Measurements from ENCODE around the gene RNF217. TPM values are rescaled to one million over a fixed set of nuclear protein-coding genes. Genes with fewer than 3 reads are reported as not detected.

Gene RNF217
- total and polyA plus RNA-seq, 10 donors = 0.89 to 17.1 (median 10.0) TPM

DNA sequence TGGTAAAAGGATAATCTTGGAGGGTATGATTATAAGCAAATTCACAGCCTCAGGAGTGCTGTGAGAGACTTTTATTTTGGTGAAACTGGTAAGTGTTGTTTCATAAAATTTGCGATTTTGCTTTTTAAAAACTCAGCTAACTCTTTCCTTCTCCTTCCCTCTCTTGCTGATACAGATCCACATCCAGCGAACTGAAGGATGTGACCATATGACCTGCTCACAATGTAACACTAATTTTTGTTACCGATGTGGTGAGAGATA is 114.2 kb downstream of the RNF217 start:
- intact Hi-C loops (cut with DNase I; ENCODE audit: low total_unique reads) = no loop called here
- Histone ChIP-seq H3K27me3 (replicated peaks in 1 of 7) (no peaks in the 10 kb centered on the region), H3K36me3 (peaks cover 0 to 25% (median 0%) of the 10 kb centered on the region in 6 donors), H3K27ac (no peak overlapping the region), H3K9me3 (no peaks in the 10 kb centered on the region), H3K4me3 (no peak overlapping the region), H3K4me1 (no peaks in the 10 kb centered on the region)
- DNase-seq = no peak
- 82 to 97% (median 90%) methylated on average over 3 of the region's 3 CpGs for WGBS, 5 donors
- no peak for TF ChIP-seq POLR2A (IDR thresholded peaks at IDR 0.05)
- TF ChIP-seq, protein P1, sequence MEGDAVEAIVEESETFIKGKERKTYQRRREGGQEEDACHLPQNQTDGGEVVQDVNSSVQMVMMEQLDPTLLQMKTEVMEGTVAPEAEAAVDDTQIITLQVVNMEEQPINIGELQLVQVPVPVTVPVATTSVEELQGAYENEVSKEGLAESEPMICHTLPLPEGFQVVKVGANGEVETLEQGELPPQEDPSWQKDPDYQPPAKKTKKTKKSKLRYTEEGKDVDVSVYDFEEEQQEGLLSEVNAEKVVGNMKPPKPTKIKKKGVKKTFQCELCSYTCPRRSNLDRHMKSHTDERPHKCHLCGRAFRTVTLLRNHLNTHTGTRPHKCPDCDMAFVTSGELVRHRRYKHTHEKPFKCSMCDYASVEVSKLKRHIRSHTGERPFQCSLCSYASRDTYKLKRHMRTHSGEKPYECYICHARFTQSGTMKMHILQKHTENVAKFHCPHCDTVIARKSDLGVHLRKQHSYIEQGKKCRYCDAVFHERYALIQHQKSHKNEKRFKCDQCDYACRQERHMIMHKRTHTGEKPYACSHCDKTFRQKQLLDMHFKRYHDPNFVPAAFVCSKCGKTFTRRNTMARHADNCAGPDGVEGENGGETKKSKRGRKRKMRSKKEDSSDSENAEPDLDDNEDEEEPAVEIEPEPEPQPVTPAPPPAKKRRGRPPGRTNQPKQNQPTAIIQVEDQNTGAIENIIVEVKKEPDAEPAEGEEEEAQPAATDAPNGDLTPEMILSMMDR (IDR thresholded peaks at IDR 0.05 in 8 of 11, conservative IDR thresholded peaks at IDR 0.05 in 3 of 11) = no peak
- no peak for TF ChIP-seq POLR2AphosphoS5 (IDR thresholded peaks at IDR 0.05)

DNA sequence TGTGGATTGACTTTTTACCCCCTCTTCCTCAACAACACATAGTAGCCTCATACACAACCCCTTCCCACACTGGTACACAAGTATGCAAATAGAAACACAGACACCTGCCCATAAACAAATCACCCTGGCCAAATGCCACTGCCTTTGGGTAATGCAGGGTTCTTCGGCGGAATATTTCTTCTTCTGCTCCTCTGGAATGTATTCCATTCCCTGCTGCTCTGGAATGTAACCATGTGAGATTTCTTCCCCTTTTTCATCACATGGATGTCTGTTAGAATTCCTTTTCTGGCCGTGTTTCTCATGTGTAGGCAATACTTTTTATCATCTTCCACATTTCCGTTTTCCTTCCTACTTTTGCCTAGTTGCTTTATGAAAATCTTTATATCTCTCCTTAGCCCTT is 115.2 kb downstream of the RNF217 start:
- intact Hi-C loops (cut with DNase I; ENCODE audit: low total_unique reads) = no loop called here
- Histone ChIP-seq H3K4me3 (no peak overlapping the region), H3K36me3 (peaks cover 0 to 25% (median 0%) of the 10 kb centered on the region in 6 donors), H3K4me1 (no peaks in the 10 kb centered on the region), H3K27me3 (replicated peaks in 1 of 7) (no peaks in the 10 kb centered on the region), H3K27ac (no peak overlapping the region), H3K9me3 (no peaks in the 10 kb centered on the region)
- no peak for TF ChIP-seq POLR2AphosphoS5 (IDR thresholded peaks at IDR 0.05)
- TF ChIP-seq POLR2A (IDR thresholded peaks at IDR 0.05) = no peak
- TF ChIP-seq, protein P1 (IDR thresholded peaks at IDR 0.05 in 8 of 11, conservative IDR thresholded peaks at IDR 0.05 in 3 of 11) = no peak
- 82 to 92% (median 87%) methylated on average over 4 of the region's 4 CpGs for WGBS, 5 donors
- no peak for DNase-seq

DNA sequence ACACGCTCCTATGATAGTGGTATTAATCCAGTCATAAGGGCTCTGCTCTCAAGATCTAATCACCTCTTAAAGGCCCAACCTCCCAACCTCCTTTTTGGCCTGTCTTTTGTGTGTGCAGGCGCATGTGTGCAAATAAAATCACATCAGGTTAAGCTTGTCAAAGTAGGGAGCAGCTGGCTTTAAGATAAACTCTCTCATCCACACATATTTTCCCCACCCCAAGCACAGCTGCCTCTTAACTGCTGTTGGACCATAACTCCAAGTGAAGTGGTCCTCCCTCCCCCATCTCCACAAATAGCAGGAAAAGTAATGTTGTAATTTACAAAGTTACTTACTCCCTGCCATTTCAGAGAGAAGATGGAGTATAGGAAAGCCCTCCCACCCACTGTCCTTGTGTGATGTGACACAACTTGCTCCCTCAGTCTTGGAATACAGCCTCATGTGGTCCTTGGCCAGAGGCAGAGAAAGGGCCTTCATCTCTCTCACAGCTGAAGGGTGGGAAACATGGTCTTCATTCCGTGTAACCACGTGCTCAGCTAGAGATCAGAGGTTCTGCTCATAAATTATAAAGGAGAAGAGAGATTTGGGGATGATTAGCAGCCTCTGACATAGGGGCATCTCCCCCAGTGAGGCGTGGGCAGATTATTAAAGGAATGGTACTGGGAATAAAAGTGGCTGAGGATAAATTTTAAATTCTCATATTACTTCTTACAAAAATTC is 116.5 kb downstream of the RNF217 start:
- TF ChIP-seq POLR2AphosphoS5 (IDR thresholded peaks at IDR 0.05) = no peak
- Histone ChIP-seq H3K4me3 (no peak overlapping the region), H3K36me3 (peaks cover 0 to 34% (median 0%) of the 10 kb centered on the region in 6 donors), H3K9me3 (no peaks in the 10 kb centered on the region), H3K4me1 (no peaks in the 10 kb centered on the region), H3K27me3 (replicated peaks in 1 of 7) (no peaks in the 10 kb centered on the region), H3K27ac (no peak overlapping the region)
- WGBS, 5 donors = 77 to 86% (median 86%) methylated on average over 5 of the region's 5 CpGs
- no peak for DNase-seq
- intact Hi-C loops (cut with DNase I; ENCODE audit: low total_unique reads) = no loop called here

DNA sequence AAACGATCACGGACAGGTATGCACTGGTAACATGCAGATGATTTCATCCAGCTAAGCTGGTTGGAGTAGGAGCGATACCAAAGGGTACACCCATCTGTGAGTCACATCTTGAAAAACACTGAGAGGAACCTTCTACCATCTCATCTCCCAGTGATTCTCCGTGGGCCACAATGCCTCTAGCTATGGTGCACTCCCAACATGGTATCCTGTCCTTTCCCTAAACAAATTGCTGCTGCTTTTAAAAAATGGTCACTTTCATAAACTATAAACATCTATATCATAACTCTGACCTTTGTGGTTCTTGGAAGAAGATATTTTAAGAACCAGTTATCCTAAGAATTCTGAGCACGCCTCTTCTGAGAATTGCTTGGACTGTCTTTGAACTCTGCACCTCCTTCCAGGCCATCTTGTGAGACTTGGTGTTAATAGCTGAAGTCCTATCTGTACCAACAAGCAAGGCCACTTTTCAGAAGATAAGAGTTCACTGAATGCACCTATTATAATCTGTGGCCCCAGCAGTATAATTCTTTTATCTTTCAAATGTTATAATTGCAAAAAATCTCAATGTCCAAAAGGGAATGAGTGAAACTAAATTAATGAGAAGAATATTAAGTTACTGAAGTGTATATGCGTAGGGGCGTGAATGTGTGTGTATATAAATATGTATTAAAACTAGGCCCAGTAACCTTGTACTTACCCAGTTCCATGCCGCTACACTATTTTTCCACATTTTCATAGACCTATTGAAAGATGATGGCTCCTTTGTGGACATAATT is 120.9 kb downstream of the RNF217 start:
- intact Hi-C loops (cut with DNase I; ENCODE audit: low total_unique reads) = no loop called here
- WGBS, 5 donors = 91 to 98% (median 95%) methylated on average over 8 of the region's 8 CpGs

More for the DNA sequence above, 120.9 kb downstream of the RNF217 start:
- Histone ChIP-seq H3K9me3 (no peaks in the 10 kb centered on the region), H3K27me3 (replicated peaks in 1 of 7) (no peaks in the 10 kb centered on the region), H3K36me3 (peaks cover 0 to 16% (median 0%) of the 10 kb centered on the region in 6 donors), H3K27ac (no peak overlapping the region), H3K4me3 (no peak overlapping the region), H3K4me1 (no peaks in the 10 kb centered on the region)
- no peak for DNase-seq
- TF ChIP-seq POLR2AphosphoS5 (IDR thresholded peaks at IDR 0.05) (no peak), POLR2A (IDR thresholded peaks at IDR 0.05) (no peak)
- TF ChIP-seq, protein P1 (IDR thresholded peaks at IDR 0.05 in 8 of 11, conservative IDR thresholded peaks at IDR 0.05 in 3 of 11) = no peak
